HG02678 (cell line): Measurements from ENCODE around the gene EYS.
"Not testable (repeated sequence)": the region's sequence is repeated elsewhere in the genome, so short reads cannot be mapped to it uniquely, and the experiment has no call there.

Experiments used
- ATAC-seq: cut with Tn5 transposase; IDR thresholded peaks from one replicate; pipeline ENCODE4 v1.9.1; 2021; ENCODE audit warnings: mild to moderate bottlenecking, moderate library complexity; ENCODE audit not compliant: unreplicated experiment

The EYS gene

DNA sequence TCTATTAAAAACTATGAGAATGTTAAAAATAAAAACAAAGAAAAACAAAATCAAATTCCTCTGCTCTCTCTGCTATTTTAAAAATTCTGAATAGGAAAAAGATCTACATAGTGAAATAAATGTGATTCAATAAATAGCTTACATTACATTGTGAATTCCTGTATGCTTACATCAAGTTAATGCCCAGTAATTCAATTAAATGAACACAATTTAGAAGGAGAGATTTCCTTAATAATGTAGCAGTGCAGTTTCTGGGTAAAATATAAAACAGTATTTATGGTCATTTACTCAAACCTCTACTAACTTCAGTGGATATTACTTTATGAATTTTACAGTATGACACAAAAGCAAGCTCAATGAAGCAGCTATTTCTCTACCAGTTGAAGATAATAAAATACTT is 594.6 kb downstream of the EYS start:
- no peak for ATAC-seq

DNA sequence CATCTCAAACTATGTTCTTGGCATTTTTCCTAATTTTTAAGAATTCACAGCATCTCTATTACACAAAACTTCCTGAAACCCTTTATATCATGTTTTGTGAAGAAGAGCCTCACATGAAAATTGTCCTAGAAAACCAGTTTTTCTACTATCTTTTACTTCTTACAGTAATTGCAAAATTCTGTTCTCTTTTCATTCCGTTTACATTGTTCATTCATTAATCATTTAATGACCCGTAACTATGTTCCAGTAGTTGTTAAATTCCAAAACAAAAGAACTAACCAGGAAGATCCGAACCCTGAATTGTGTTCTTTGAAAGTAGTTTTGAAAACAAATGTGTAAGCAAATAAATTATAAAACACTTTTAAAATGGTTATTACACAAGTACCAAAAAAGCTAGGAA is 597.0 kb downstream of the EYS start:
- no peak for ATAC-seq

DNA sequence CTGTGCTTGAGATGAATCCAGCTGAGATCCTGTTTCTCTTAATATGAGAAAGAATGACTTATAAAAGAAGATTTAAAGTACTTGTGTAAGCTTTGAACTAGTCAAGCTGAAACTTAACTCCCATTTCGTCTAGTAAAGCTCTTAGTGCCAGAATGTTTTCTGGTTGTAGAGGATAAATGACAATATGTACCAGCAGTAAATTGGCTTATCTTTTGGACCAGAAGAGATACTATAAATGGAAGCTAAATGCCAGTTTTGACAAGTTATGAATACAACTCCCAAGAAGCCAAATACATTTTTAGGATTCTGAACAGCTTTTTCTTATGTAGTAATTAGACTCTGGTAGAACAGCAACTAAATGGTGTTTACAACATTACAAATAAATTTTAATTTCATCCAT is 608.7 kb downstream of the EYS start:
- no peak for ATAC-seq

DNA sequence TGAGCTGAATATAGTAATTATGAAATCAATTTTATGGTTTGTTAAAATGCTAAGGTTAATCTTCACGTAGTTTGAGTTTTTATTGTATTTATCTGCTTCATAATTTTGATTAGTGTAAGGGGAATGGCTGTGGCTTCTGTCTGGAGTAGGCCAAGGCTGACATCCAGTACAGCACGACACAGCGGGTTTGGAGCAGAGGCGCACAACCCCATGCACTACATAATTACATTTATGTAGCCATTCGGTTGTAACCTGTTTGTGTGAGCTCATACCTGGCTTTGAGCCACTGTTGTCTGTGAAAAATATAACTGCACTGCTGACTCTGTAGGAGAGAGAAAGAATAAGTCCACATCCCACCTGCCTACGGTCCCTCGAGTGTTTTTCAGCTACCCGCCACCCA is 615.5 kb downstream of the EYS start:
- no peak for ATAC-seq

DNA sequence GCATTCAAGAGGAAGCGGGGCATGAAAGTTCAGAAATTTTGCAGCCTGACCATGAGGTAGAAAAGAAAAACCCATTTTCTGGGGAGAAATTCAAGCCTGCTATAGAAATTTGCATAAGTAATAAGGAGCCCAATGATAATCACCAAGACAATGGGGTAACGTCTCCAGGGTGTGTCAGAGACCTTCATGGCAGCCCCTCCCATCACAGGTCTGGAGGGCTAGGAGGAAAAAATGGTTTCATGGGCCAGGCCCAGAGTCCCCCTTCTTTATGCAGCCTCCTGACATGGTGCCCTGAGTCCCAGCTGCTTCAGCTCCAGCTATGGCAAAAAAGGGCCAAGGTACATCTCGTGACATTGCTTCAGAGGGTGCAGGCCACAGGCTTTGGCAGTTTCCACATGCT is 618.5 kb downstream of the EYS start:
- ATAC-seq = no peak

DNA sequence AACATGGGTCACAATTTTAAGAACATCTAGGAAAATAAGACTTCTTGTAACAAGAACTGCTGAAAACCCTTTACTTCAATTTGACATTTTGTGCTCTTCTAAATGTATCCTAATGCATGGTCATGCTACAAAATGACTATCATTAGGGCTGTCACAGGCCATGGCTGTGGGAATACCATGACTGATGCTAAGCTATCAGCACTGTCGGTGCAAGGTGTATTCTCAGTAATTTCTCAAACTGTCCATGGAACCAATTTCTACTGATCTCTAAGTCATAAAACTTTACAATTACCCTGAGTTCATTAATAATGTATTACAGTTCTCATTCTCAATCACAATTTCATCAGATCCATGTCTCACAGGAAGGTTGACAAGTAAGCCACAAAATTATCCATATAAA is 625.3 kb downstream of the EYS start:
- ATAC-seq = no peak

DNA sequence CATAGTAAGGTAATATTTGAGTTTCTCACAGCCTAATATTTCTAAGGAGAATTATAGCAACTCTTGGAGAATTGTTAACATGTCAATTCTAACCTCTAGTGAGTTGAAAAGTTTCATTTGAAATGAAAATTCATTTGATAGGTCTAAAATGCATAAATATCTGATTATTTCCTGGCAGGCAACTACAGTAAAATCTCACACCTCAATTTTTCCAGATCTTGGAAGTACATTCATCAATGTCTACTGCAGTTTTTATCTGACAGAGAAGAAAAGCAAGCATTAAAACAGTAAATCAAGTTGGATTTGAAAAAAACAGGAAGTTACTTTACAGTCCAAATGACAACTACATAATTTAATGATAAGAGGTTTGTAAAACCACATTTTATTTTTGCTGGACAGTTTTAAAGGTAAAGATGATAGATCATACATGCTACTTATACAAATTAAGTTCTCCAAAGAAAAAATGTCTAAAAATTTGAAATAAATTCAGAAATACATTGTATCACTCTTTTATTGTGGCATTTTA is 631.3 kb downstream of the EYS start:
- no peak for ATAC-seq

DNA sequence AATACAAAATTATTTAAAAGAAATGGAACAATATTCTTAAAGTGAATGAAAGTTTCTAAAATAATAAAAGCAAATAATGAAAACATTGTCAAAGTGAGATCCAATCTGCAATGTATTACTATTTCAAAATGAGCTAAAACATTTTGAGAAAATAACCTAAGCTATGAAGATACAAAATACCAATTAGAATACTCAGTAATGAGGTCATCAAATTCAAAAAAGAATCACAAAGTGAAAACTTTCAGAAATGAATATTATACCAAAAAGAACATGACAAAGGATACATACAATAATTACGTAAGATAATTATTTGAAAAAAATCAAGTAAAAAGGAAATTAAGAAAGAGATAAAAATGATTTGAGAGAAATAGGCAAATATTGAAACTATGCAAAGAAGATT is 634.5 kb downstream of the EYS start:
- no peak for ATAC-seq

DNA sequence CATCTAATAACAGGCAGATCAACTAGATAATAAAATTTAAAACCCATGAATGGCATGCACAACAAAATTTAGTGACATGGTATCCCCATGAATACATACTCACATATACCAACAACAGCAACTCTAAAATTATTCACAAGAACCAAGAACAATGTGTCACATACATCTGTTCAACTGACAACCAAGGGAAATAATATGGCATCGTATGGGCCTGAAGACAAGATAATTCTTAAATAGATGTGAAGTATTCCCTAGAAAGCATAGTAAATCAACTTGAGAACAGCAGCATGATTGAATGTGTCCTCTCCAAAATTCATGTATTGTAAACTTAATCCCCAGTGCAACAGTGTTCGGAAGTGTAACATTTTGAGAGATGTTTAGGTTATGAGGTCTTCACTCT is 635.5 kb downstream of the EYS start:
- ATAC-seq = no peak

DNA sequence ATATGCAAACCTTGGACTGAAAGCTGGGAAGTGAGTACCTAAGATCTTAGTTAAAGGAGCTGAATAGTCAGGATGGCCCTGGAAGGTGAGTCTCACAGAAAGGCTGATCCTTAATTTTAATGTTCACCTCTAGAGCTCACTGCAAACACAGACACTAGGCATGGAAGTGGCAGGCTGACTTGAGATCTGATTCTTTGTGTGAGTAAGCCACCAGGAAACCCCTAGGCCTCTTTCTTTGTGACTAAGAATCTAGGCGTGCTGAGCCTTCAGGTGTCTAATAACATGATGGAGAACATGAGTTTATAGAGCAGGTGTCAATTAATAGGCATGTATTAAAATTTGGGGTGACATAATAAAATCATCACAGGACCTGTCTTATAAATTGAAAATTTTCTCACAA is 642.2 kb downstream of the EYS start:
- no peak for ATAC-seq

DNA sequence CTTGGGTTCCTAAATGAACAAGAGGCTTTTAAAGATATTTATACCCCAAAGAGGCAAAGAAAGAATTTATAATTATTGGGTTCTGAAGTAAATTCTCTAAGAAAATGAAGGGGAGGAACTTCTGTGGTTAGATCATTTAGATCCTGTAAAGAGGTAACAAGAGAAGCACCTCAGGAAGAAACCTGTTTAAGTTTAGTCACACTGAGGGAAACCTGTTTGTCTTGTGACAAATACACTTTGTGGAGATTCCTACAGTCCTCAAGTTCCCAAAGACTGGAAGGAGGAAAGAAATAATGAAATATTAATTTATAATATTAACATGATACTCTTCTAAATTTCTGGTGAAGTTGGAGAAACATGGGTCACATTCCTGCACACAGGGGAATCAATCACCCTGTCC is 647.5 kb downstream of the EYS start:
- ATAC-seq = no peak

DNA sequence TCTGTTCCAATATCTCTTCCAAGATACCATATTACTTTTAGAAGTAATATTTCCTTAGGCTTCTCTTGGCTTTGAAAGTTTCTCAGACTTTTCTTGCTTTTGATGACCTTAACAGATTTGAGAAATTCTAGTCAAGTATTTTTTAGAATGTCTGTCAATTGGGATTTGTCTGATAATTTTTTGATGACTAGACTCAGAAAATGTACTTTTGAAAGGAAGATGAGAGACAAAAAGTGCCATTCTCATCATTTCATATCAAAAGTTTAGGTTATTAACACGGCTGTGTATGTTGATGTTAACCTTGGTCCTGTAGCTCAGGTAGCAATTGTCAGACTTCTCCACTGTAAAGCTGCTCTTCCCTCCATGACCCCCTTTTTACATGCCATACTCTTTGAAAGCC is 651.5 kb downstream of the EYS start:
- no peak for ATAC-seq

DNA sequence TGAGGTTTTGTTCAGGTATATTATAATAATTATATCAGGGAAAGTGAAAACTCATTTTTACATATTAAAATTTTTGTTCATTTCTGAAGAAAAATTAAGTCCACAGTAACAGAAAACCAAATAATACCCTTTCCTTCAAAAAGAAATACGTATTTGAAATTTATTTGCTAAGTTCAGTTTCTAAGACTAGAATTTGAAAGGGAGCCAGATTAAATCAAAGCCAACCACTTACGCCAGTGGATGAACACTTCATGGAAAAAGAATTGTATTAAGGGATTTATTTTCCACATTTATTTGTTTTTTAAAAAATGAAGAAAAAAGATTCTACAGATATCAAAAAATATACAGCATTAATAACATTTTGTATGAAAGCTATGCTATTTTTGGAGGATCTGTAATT is 654.4 kb downstream of the EYS start:
- ATAC-seq = no peak

DNA sequence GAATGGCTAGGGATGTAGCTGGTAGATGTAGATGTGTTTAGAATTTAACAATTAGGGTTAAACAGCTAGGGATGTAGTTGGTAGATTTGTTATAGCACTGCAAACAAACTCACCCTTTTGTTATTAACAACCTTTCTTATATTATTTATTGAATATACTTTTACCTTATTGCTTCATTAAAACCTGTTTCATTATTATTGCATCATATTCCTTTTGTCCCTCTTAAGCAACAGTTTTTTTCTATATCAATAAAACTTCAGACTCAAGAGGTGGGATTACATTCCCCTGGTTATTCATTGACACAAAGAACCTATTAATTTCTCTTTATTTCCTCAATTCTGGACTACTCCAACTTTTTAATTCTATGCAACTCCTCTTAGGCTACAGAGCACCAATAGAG is 661.2 kb downstream of the EYS start:
- no peak for ATAC-seq

DNA sequence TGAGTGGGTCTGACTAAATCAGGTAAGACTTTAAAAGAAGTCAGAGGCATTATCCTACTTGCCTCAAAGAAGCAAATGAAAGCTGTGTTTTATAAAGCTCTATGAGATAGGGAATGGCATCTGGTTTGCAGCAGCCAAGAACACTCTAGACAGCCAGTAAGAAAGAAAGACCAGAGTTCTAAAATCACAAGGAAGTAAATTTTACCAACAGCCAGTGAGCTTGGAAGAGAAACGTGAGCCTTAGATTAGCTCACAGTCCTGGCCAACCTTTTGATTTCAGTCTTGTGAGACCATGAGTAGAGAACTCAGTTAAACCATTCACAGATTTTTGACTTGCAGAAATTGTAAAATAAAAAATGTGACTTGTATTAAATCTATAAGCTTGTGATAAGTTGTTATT is 693.0 kb downstream of the EYS start:
- no peak for ATAC-seq

DNA sequence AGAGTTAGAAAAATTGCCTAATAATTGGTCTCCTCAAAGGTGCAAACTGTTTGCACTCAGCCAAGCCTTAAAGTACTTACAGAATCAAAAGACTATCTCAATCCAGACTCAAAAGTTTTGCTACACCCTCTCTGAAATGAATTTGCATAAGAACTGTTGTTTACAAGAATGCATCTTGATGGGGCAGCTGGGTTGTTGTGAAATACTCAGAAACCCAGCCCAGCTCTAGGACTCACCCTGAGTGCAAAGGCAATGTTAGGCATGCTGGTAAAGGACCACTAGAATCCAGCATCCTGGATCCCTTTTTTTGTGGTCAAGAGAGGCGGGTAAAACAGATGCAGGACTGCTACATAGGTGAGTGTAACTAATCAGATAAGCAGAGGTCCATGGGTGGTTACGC is 700.2 kb downstream of the EYS start:
- ATAC-seq = no peak

DNA sequence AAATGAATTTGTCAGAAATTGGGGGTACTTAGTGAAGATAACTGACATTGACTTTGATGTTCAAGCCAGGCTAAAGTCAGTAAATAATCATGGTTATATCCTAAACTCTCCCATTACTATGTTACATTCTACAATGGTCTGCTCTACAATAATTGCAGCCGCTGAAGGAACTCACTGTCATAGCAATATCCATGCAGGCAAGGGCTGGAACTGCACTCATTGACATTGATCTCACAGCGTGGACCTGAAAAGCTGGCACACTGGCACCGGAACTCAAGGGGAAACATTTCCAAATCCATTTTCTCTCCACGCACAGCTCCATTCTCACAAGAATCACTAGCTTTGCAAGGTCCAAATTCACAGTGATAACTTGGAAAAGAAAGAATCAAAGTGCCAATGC is 702.7 kb downstream of the EYS start:
- ATAC-seq = no peak

DNA sequence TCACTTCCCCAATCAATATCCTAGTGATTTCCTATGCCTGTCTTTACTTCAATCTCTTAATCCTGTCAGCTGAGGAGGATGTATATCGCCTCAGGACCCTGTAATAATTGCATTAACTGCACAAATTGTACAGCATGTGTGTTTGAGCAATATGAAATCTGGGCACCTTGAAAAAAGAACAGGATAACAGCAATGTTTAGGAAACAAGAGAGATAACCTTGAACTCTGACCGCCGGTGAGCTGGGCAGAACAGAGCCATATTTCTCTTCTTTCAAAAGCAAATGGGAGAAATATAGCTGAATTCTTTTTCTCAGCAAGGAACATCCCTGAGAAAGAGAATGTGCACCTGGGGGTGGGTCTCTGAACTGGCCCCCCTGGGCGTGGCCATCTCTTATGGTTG is 704.1 kb downstream of the EYS start:
- not testable (repeated sequence) for ATAC-seq

DNA sequence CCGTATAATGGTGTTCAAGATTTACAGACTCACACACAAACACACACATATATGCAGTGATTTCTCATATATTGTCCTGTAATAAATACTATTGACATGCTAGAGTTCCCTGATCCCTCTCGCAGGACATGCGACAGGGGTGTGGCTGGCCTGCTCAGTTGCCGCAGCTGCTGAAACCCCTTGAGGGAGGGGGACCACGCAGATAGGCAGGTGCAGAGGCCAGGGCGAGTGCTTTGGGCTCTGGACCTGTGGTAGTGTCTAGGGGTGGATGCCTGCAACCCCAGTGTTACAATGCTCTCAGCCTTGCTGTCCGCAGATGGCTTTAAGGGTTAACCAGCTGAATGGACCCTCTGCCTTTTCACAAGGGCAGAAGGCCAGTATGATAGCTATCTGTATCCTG is 706.2 kb downstream of the EYS start:
- ATAC-seq = no peak

DNA sequence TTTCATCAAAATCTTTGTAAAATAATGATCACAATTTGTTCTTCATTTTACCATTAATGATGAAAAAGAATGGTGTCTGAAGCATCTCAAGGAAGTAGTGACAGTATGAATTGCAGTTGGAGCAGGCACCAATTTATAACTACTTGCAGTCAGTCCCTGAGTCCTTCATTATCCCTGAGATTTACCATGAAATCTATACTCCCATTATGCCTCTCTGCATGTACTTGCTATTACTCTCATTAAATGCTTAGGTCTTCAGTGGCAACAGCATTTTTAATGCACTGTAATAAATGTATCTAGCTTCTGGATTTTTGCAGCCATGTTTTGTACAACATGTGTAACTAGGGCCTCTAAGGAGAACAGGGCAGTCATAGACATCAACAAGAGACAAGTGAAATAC is 708.8 kb downstream of the EYS start:
- no peak for ATAC-seq

DNA sequence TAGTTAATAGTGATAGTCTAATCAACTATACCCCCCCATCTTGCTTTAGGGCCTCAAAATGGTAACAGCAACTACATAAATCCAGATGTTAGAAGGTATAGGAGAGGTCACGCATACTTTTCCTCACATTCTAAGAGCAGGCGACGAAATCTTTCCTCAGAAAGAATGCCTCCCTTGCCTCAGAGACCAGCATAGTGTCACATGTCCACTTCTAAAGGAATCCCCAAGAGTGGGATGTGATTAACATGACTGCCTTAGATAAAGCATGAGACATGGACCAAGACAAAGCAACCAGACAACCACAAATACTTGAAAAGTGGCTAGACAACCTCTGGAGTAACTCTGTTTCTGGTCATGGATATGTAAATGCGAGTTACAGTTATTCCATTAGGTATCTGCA is 710.7 kb downstream of the EYS start:
- ATAC-seq = no peak

DNA sequence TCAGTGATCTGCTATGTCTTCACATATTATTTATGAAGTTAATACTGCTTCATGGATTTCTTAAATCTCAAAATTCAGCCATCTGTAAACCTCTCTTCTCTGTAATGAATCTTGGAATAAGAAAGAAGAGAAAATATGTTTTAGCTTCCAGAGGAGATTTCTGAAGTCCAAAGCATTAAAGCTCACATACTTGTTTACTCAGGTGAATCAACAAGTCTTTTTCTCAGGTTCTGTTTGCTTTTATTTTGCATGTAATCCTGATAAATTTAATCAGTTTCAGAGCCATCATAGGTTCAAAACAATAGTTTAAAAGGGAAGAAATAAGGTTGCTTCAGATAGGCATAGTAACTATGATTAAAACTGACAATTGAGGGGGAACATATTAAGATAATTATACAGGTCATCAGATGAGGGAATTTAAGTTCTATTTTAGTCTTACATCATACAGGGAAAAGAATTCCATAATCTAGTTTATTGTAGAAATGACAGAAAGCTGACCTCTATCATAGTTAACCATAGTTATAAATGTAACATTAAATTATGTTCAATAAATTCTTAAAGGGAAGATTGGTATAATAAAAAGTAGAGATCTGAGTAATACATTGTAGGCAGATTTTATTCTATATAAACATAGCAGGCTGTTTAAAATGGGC is 716.2 kb downstream of the EYS start:
- no peak for ATAC-seq

DNA sequence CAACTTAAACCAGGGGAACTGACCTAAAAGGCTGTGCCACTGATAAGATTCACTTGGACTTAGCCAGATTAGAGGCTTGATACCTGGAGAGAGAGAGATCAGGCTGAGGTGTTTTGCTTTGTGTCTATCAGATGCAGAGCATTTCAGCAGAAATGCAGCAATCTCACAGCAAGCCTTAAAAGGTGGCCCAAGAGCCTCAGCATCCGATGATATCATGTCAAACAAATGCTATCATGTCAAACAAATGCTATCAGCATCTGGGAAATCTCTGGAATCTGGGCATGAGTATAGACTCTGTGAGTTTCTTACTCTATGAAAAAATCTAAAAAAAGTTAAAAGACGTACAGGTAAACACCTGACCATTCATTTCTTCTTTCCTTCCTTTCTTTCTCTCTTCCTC is 718.9 kb downstream of the EYS start:
- ATAC-seq = no peak
